ENCODE data around the gene PITX2. TPM values are rescaled to one million over a fixed set of nuclear protein-coding genes. Genes with fewer than 3 reads are reported as not detected.

Gene PITX2
- polyA plus RNA-seq, 3 donors = not detected

GRCh38 chr4:110589297-110589696, 33.6 kb downstream of the PITX2 start:
- Histone ChIP-seq H3K27me3 (ENCODE audit: control insufficient read depth in 2 of 2, insufficient read depth in 2 of 2, low read length in 2 of 2) (no peaks in the 10 kb centered on the region), H3K4me2 (replicated peaks; ENCODE audit: extremely low read depth, low read length, poor library complexity, severe bottlenecking) (no peak overlapping the region), H3K9ac (ENCODE audit: insufficient read depth, low read length, poor library complexity, severe bottlenecking) (no peak overlapping the region), H2AFZ (ENCODE audit: insufficient read depth, low read depth, low read length, poor library complexity, severe bottlenecking) (no peak overlapping the region), H3K36me3 (replicated peaks in 1 of 2; ENCODE audit: control insufficient read depth in 1 of 2, insufficient read depth in 2 of 2, low read length in 2 of 2) (no peaks in the 10 kb centered on the region), H4K20me1 (ENCODE audit: insufficient read depth, low read length) (no peaks in the 10 kb centered on the region), H3K4me1 (ENCODE audit: control insufficient read depth in 1 of 2, insufficient read depth in 2 of 2, low read length in 2 of 2) (no peaks in the 10 kb centered on the region), H3K9me3 (replicated peaks in 1 of 2; ENCODE audit: control insufficient read depth in 1 of 2, insufficient read depth in 1 of 2, low read length in 2 of 2) (peaks cover 5 to 11% of the 10 kb centered on the region in 2 donors), H3K79me2 (ENCODE audit: insufficient read depth, low read length) (no peaks in the 10 kb centered on the region), H3K27ac (ENCODE audit: low read depth in 1 of 2, low read length in 2 of 2) (no peak overlapping the region), H3K4me3 (replicated peaks in 1 of 3; ENCODE audit: low read depth in 2 of 3, low read length in 3 of 3) (no peak overlapping the region)
- no peaks in the 10 kb centered on the region for H3K4me1 Mint-ChIP-seq
- no peak overlapping the region for H3K27ac Mint-ChIP-seq
- no peaks in the 10 kb centered on the region for H3K36me3 Mint-ChIP-seq
- intact Hi-C loops (cut with micrococcal nuclease) = no loop called here
- peaks cover 4 to 12% (median 9%) of the 10 kb centered on the region in 7 donors for H3K9me3 Mint-ChIP-seq
- H3K4me3 Mint-ChIP-seq = no peak overlapping the region
- H3K27me3 Mint-ChIP-seq (ENCODE audit: low read depth in 3 of 3) = peaks cover 0 to 5% (median 3%) of the 10 kb centered on the region in 3 donors
- DNase-seq = no peak
- no peak for TF ChIP-seq CTCF (IDR thresholded peaks at IDR 0.05)

- no peaks in the 10 kb centered on the region for H3K79me2 ChIP-seq (ENCODE audit: insufficient read depth, low read length)
- H3K4me3 ChIP-seq (replicated peaks in 1 of 3; ENCODE audit: low read depth in 2 of 3, low read length in 3 of 3) = no peak overlapping the region
- H3K9me3 Mint-ChIP-seq = peaks cover 0 to 3% (median 2%) of the 10 kb centered on the region in 7 donors
- no peaks in the 10 kb centered on the region for H3K36me3 ChIP-seq (replicated peaks in 1 of 2; ENCODE audit: control insufficient read depth in 1 of 2, insufficient read depth in 2 of 2, low read length in 2 of 2)
- no peak overlapping the region for H3K9ac ChIP-seq (ENCODE audit: insufficient read depth, low read length, poor library complexity, severe bottlenecking)
- intact Hi-C loops (cut with micrococcal nuclease) = no loop called here
- H3K27me3 Mint-ChIP-seq (ENCODE audit: low read depth in 3 of 3) = peaks cover 0 to 3% (median 2%) of the 10 kb centered on the region in 3 donors
- 92% methylated on average over 32 of the region's 36 CpGs for WGBS (ENCODE audit: insufficient coverage)
- no peak overlapping the region for H3K27ac ChIP-seq (ENCODE audit: low read depth in 1 of 2, low read length in 2 of 2)
- no peaks in the 10 kb centered on the region for H3K36me3 Mint-ChIP-seq
- no peaks in the 10 kb centered on the region for H4K20me1 ChIP-seq (ENCODE audit: insufficient read depth, low read length)
- no peak overlapping the region for H3K4me3 Mint-ChIP-seq
- H2AFZ ChIP-seq (ENCODE audit: insufficient read depth, low read depth, low read length, poor library complexity, severe bottlenecking) = no peak overlapping the region
- no peaks in the 10 kb centered on the region for H3K4me1 ChIP-seq (ENCODE audit: control insufficient read depth in 1 of 2, insufficient read depth in 2 of 2, low read length in 2 of 2)
- no peak for DNase-seq
- H3K4me2 ChIP-seq (replicated peaks; ENCODE audit: extremely low read depth, low read length, poor library complexity, severe bottlenecking) = no peak overlapping the region
- H3K4me1 Mint-ChIP-seq = no peaks in the 10 kb centered on the region
- no peaks in the 10 kb centered on the region for H3K9me3 ChIP-seq (replicated peaks in 1 of 2; ENCODE audit: control insufficient read depth in 1 of 2, insufficient read depth in 1 of 2, low read length in 2 of 2)
- H3K27ac Mint-ChIP-seq = no peak overlapping the region
- no peak for TF ChIP-seq CTCF (IDR thresholded peaks at IDR 0.05)
- H3K27me3 ChIP-seq (ENCODE audit: control insufficient read depth in 2 of 2, insufficient read depth in 2 of 2, low read length in 2 of 2) = no peaks in the 10 kb centered on the region
Measured at GRCh38 chr4:110587666-110588285, 35.1 kb downstream of the PITX2 start.

All from CD14-positive monocyte (primary cell).